CD8-positive, alpha-beta memory T cell (primary cell): ENCODE data around the gene SKA3. TPM values are rescaled to one million over a fixed set of nuclear protein-coding genes. Genes with fewer than 3 reads are reported as not detected.

Experiments used
- CTCF ChIA-PET: fragments of 350-600 bp; sonication (Branson Sonifier 250); formaldehyde crosslinking; loops from one replicate; lab custom pipeline; 2021; ENCODE audit warnings: antibody characterized with exemption; lab: Charles Lee
- POLR2A ChIA-PET: fragments of 350-600 bp; sonication (Branson Sonifier 250); formaldehyde crosslinking; loops from one replicate; lab custom pipeline; 2021; ENCODE audit warnings: antibody characterized with exemption; lab: Charles Lee
- DNase-seq, 5 donors: peaks; one replicate each; pipeline versions ENCODE4 v3.0.0 to v3.0.0-alpha.2; 2020 to 2022; ENCODE audit warnings: mixed read lengths in 1 of 5
- H3K27ac ChIP-seq: one replicate; pipeline ENCODE4 v1.7.0; 2013; ENCODE audit warnings: low read depth, mild to moderate bottlenecking, low read length, moderate library complexity
- H3K27me3 ChIP-seq: 2 replicates; pipeline ENCODE4 v1.7.0; 2013; ENCODE audit warnings: low read length, mild to moderate bottlenecking; ENCODE audit not compliant: insufficient read depth, poor library complexity, severe bottlenecking
- H3K36me3 ChIP-seq: 2 replicates; pipeline ENCODE4 v1.7.0; 2013; ENCODE audit warnings: mild to moderate bottlenecking, low read length, moderate library complexity; ENCODE audit not compliant: insufficient read depth
- H3K4me1 ChIP-seq: 2 replicates; pipeline ENCODE4 v1.7.0; 2013; ENCODE audit warnings: mild to moderate bottlenecking, low read length, moderate library complexity; ENCODE audit not compliant: insufficient read depth
- H3K4me3 ChIP-seq: 2 replicates; pipeline ENCODE4 v1.7.0; 2013; ENCODE audit warnings: mild to moderate bottlenecking, low read length
- H3K9me3 ChIP-seq: 2 replicates; pipeline ENCODE4 v1.7.0; 2013; ENCODE audit warnings: mild to moderate bottlenecking, low read length
- H3K27ac Mint-ChIP-seq, 8 donors: one replicate each; pipeline ENCODE4 v1.8.0; 2020 to 2021; ENCODE audit warnings: mixed read lengths in 8 of 8, mild to moderate bottlenecking in 6 of 8, inconsistent platforms in 3 of 8, moderate library complexity in 3 of 8
- H3K27me3 Mint-ChIP-seq, 2 donors: one replicate each; pipeline ENCODE4 v1.8.0; 2020 to 2021; ENCODE audit warnings: mixed read lengths in 2 of 2, mild to moderate bottlenecking in 1 of 2, moderate library complexity in 1 of 2
- H3K36me3 Mint-ChIP-seq, 3 donors: one replicate each; pipeline ENCODE4 v1.8.0; 2020 to 2021; ENCODE audit warnings: mixed read lengths in 3 of 3, inconsistent platforms in 1 of 3, mild to moderate bottlenecking in 1 of 3
- H3K4me1 Mint-ChIP-seq, 3 donors: one replicate each; pipeline ENCODE4 v1.8.0; 2020 to 2021; ENCODE audit warnings: mixed read lengths in 3 of 3, inconsistent platforms in 1 of 3, mild to moderate bottlenecking in 1 of 3
- H3K4me3 Mint-ChIP-seq, 7 donors: one replicate each; pipeline ENCODE4 v1.8.0; 2020 to 2021; ENCODE audit warnings: mixed read lengths in 7 of 7, mild to moderate bottlenecking in 6 of 7, moderate library complexity in 4 of 7, inconsistent platforms in 2 of 7
- H3K9me3 Mint-ChIP-seq, 5 donors: one replicate each; pipeline ENCODE4 v1.8.0; 2020 to 2022; ENCODE audit warnings: mixed read lengths in 5 of 5, mild to moderate bottlenecking in 3 of 5, moderate library complexity in 2 of 5, inconsistent platforms in 1 of 5
- polyA plus RNA-seq: library from polyadenylated mRNA; unstranded; fragments of 300-500 nt; fragmentation: Illumina TruSeq; gene quantifications from one replicate; pipeline ENCODE4 v1.2.3, GENCODE V29; 2021
- total RNA-seq, 2 experiments: library from RNA; stranded (reverse); gene quantifications; one replicate each; pipeline ENCODE4 v1.2.3, GENCODE V29; 2021

Gene SKA3
- total and polyA plus RNA-seq, 3 experiments from 2014 or later, result 28.3 to 33.3 TPM; not detected in 1

- Histone ChIP-seq H3K36me3 (no peaks in the 10 kb centered on the region), H3K27ac (no peak overlapping the region), H3K4me3 (no peak overlapping the region), H3K4me1 (no peaks in the 10 kb centered on the region), H3K27me3 (no peaks in the 10 kb centered on the region), H3K9me3 (no peaks in the 10 kb centered on the region)
- no peaks in the 10 kb centered on the region for H3K4me1 Mint-ChIP-seq
- CTCF ChIA-PET, result interaction anchor here (0.9 kb wide), 1 partner anchor 353 kb away, joined by 3 read pairs; no protein-coding TSS in a partner anchor
- DNase-seq, result no peak
- no peaks in the 10 kb centered on the region for H3K36me3 Mint-ChIP-seq
- H3K27me3 Mint-ChIP-seq, result peaks cover 0 to 12% of the 10 kb centered on the region in 2 donors
- no peaks in the 10 kb centered on the region for H3K9me3 Mint-ChIP-seq
- no peak overlapping the region for H3K4me3 Mint-ChIP-seq
- POLR2A ChIA-PET, result no interaction called here
- no peak overlapping the region for H3K27ac Mint-ChIP-seq
These were observed 52.4 kb downstream of the SKA3 start for GRCh38 chr13:21123956-21124355.

GRCh38 chr13:21121616-21122015, 54.7 kb downstream of the SKA3 start:
- Histone ChIP-seq H3K4me3 (no peak overlapping the region), H3K36me3 (no peaks in the 10 kb centered on the region), H3K4me1 (no peaks in the 10 kb centered on the region), H3K9me3 (no peaks in the 10 kb centered on the region), H3K27me3 (no peaks in the 10 kb centered on the region), H3K27ac (no peak overlapping the region)
- no peaks in the 10 kb centered on the region for H3K36me3 Mint-ChIP-seq
- ChIA-PET CTCF (no interaction called here), POLR2A (no interaction called here)
- H3K27ac Mint-ChIP-seq, result no peak overlapping the region
- H3K4me3 Mint-ChIP-seq, result no peak overlapping the region
- H3K4me1 Mint-ChIP-seq, result no peaks in the 10 kb centered on the region
- no peaks in the 10 kb centered on the region for H3K9me3 Mint-ChIP-seq
- no peak for DNase-seq
- peaks cover 1 to 12% of the 10 kb centered on the region in 2 donors for H3K27me3 Mint-ChIP-seq

- Mint-ChIP-seq H3K36me3 (no peaks in the 10 kb centered on the region), H3K27ac (no peak overlapping the region), H3K27me3 (peaks cover 1 to 9% of the 10 kb centered on the region in 2 donors), H3K4me1 (no peaks in the 10 kb centered on the region), H3K9me3 (no peaks in the 10 kb centered on the region), H3K4me3 (no peak overlapping the region)
- H3K36me3 ChIP-seq, result no peaks in the 10 kb centered on the region
- POLR2A ChIA-PET, result no interaction called here
- H3K27ac ChIP-seq, result no peak overlapping the region
- no peak overlapping the region for H3K4me3 ChIP-seq
- no peaks in the 10 kb centered on the region for H3K27me3 ChIP-seq
- no peaks in the 10 kb centered on the region for H3K9me3 ChIP-seq
- CTCF ChIA-PET, result no interaction called here
- no peaks in the 10 kb centered on the region for H3K4me1 ChIP-seq
- DNase-seq, result no peak
These were observed 56.2 kb downstream of the SKA3 start for GRCh38 chr13:21120191-21120590.

- H3K27ac Mint-ChIP-seq, result no peak overlapping the region
- Histone ChIP-seq H3K4me3 (no peak overlapping the region), H3K4me1 (no peaks in the 10 kb centered on the region), H3K9me3 (no peaks in the 10 kb centered on the region), H3K27ac (no peak overlapping the region), H3K27me3 (no peaks in the 10 kb centered on the region), H3K36me3 (no peaks in the 10 kb centered on the region)
- no peaks in the 10 kb centered on the region for H3K9me3 Mint-ChIP-seq
- H3K27me3 Mint-ChIP-seq, result peaks cover 1 to 6% of the 10 kb centered on the region in 2 donors
- POLR2A ChIA-PET, result no interaction called here
- CTCF ChIA-PET, result no interaction called here
- no peaks in the 10 kb centered on the region for H3K4me1 Mint-ChIP-seq
- no peaks in the 10 kb centered on the region for H3K36me3 Mint-ChIP-seq
- DNase-seq, result no peak
- H3K4me3 Mint-ChIP-seq, result no peak overlapping the region
These were observed 56.8 kb downstream of the SKA3 start for GRCh38 chr13:21119526-21119925.

GRCh38 chr13:21118180-21118579, 58.2 kb downstream of the SKA3 start:
- Histone ChIP-seq H3K4me3 (no peak overlapping the region), H3K4me1 (no peaks in the 10 kb centered on the region), H3K9me3 (no peaks in the 10 kb centered on the region), H3K36me3 (no peaks in the 10 kb centered on the region), H3K27ac (no peak overlapping the region), H3K27me3 (no peaks in the 10 kb centered on the region)
- Mint-ChIP-seq H3K4me3 (no peak overlapping the region), H3K36me3 (no peaks in the 10 kb centered on the region), H3K27me3 (peaks cover 0 to 1% of the 10 kb centered on the region in 2 donors), H3K27ac (peak overlapping the region in 1 of 8 donors; percentile 7), H3K9me3 (no peaks in the 10 kb centered on the region), H3K4me1 (no peaks in the 10 kb centered on the region)
- CTCF ChIA-PET, result interaction anchor here (1.0 kb wide), 1 partner anchor 359 kb away, joined by 5 read pairs; no protein-coding TSS in a partner anchor
- no peak for DNase-seq
- POLR2A ChIA-PET, result no interaction called here

GRCh38 chr13:21117104-21117809, 59.1 kb downstream of the SKA3 start:
- Histone ChIP-seq H3K36me3 (no peaks in the 10 kb centered on the region), H3K27ac (no peak overlapping the region), H3K4me3 (no peak overlapping the region), H3K27me3 (no peaks in the 10 kb centered on the region), H3K4me1 (no peaks in the 10 kb centered on the region), H3K9me3 (no peaks in the 10 kb centered on the region)
- ChIA-PET CTCF (interaction anchor here (0.7 kb wide), 1 partner anchor 1136 kb away, joined by 3 read pairs; no protein-coding TSS in a partner anchor), POLR2A (no interaction called here)
- Mint-ChIP-seq H3K36me3 (no peaks in the 10 kb centered on the region), H3K4me1 (no peaks in the 10 kb centered on the region), H3K27ac (no peak overlapping the region), H3K9me3 (no peaks in the 10 kb centered on the region), H3K27me3 (peaks cover 0 to 1% of the 10 kb centered on the region in 2 donors), H3K4me3 (no peak overlapping the region)
- no peak for DNase-seq

- Histone ChIP-seq H3K36me3 (no peaks in the 10 kb centered on the region), H3K27ac (no peak overlapping the region), H3K27me3 (no peaks in the 10 kb centered on the region), H3K4me3 (no peak overlapping the region), H3K4me1 (no peaks in the 10 kb centered on the region), H3K9me3 (no peaks in the 10 kb centered on the region)
- no peak overlapping the region for H3K4me3 Mint-ChIP-seq
- DNase-seq, result no peak
- H3K27me3 Mint-ChIP-seq, result peaks cover 0 to 1% of the 10 kb centered on the region in 2 donors
- ChIA-PET POLR2A (no interaction called here), CTCF (no interaction called here)
- H3K9me3 Mint-ChIP-seq, result no peaks in the 10 kb centered on the region
- no peaks in the 10 kb centered on the region for H3K4me1 Mint-ChIP-seq
- no peaks in the 10 kb centered on the region for H3K36me3 Mint-ChIP-seq
- H3K27ac Mint-ChIP-seq, result no peak overlapping the region
These were observed 60.2 kb downstream of the SKA3 start for GRCh38 chr13:21116141-21116540.

- Histone ChIP-seq H3K9me3 (no peaks in the 10 kb centered on the region), H3K36me3 (no peaks in the 10 kb centered on the region), H3K27me3 (no peaks in the 10 kb centered on the region), H3K4me1 (no peaks in the 10 kb centered on the region), H3K4me3 (no peak overlapping the region), H3K27ac (no peak overlapping the region)
- no peak overlapping the region for H3K27ac Mint-ChIP-seq
- no peak overlapping the region for H3K4me3 Mint-ChIP-seq
- H3K27me3 Mint-ChIP-seq, result peaks cover 0 to 1% of the 10 kb centered on the region in 2 donors
- no peak for DNase-seq
- POLR2A ChIA-PET, result interaction anchor here (0.5 kb wide), 1 partner anchor 397 kb away, joined by 3 read pairs; no protein-coding TSS in a partner anchor
- CTCF ChIA-PET, result interaction anchor here (8.4 kb wide), 1 partner anchor 362 kb away, joined by 68 read pairs; no protein-coding TSS in a partner anchor
- H3K4me1 Mint-ChIP-seq, result peaks cover 0 to 3% (median 2%) of the 10 kb centered on the region in 3 donors
- H3K36me3 Mint-ChIP-seq, result no peaks in the 10 kb centered on the region
- no peaks in the 10 kb centered on the region for H3K9me3 Mint-ChIP-seq
These were observed 61.1 kb downstream of the SKA3 start for GRCh38 chr13:21115231-21115630.
